Measurements from ENCODE around the gene PPP1R2C.
A peak's percentile ranks its signal among the peaks of the same experiment; 100 is the strongest.

Gene PPP1R2C
- 0 to 6.5 reads per million in 2 donors for total RNA-seq

- DNase-seq, result peak in 1 of 5 experiments; percentile 61
These were observed at the start of gene PPP1R2C for GRCh38 chrX:42778096-42778495. Gene PPP1R2C (minus strand): TSS chrX:42778163. CDS start chrX:42778079, 84 bp downstream.

- no peak for DNase-seq
These were observed 47.2 kb upstream of the PPP1R2C start for GRCh38 chrX:42825201-42825600.

GRCh38 chrX:42824541-42824940, 46.6 kb upstream of the PPP1R2C start:
- DNase-seq, result no peak

GRCh38 chrX:42823443-42823842, 45.5 kb upstream of the PPP1R2C start:
- DNase-seq, result no peak

DNA sequence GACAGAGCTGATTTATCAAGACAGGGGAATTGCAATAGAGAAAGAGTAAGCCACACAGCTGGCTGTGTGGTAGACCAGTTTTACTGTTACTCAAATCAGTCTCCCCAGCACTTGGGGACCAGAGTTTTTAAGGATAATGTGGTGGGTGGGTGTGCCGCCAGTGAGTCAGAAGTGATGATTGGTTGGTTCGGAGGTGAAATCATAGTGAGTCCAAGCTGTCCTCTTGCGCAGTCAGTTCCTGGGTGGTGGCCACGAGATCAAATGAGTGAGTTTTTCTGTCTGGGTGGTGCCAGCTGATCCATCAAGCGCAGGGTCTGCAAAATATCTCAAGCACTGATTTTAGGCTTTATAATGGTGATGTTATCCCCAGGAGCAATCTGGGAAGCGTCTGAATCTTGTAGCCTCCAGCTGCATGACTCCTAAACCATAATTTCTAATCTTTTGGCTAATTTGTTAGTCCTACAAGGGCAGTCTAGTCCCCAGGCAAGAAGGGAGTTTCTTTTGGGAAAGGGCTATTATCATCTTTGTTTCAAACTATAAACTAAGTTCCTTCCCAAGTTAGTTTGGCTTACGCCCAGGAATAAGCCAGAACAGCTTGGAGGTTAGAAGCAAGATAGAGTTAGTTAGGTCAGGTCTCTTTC, 44.0 kb upstream of the PPP1R2C start:
- DNase-seq, result no peak

GRCh38 chrX:42818151-42818921, 40.4 kb upstream of the PPP1R2C start:
- no peak for DNase-seq

GRCh38 chrX:42809569-42809968, 31.6 kb upstream of the PPP1R2C start:
- no peak for DNase-seq

- DNase-seq, result no peak
These were observed 29.4 kb upstream of the PPP1R2C start for GRCh38 chrX:42807393-42807792.

- DNase-seq, result no peak
These were observed 26.6 kb upstream of the PPP1R2C start for GRCh38 chrX:42804524-42804923.

GRCh38 chrX:42803320-42803719, 25.4 kb upstream of the PPP1R2C start:
- no peak for DNase-seq

- DNase-seq, result no peak
These were observed 19.8 kb upstream of the PPP1R2C start for GRCh38 chrX:42797651-42798269.

DNA sequence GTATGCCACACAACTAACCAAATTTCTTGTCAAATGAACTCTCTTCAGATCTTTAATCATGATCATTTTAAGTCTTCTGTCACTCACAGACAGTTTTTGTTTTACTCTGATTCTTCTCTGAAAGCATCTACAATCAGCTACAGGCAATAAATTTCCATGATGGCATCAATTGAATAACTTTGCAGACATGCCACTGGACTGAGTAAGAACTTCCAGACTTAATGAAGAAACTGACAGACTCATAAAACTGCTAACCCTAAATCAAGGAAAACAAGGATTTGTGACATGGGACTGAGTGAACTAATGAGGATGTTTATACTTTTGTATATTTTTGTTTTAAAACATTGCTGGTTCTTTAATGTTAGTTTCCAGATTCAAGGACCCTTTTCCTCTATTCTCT, 5.5 kb upstream of the PPP1R2C start:
- DNase-seq, result no peak

DNA sequence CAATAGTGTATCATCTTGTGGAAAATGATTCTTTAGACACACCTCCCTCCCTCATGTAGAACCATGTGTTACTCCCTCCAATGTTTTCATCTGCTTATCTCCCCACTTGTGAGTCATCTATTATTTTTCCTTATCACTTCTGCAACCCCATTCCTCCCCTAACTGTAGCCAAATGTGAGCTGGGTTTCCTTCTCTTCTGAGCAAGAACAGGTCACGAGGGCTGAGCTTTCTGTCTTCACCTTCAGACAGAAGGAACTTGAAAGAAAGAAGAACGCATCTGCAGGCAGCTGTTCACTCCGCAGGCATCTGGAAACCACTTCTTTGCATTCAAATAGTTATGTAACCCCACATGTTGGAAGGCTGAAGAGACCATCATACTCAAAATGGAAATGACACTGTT, 1.8 kb downstream of the PPP1R2C start:
- DNase-seq, result no peak

DNA sequence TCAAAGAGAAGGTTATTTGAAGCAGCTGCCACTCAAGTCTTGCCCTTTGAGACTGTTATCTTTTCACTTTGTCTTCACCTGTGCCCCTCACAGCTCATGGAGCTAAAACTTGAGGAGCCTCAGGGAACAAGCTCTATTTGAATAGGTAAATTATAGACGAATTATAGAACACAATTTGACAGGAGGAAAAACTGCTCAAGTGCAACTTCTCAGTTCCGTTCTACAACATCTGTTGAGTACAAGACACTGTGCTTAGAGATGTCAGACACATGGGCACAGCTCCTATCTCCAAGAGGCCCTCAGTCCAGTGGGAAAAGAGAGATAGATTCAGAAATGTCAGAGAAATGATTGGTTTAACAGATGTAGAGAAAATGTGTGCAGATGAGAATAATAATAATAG, 5.1 kb downstream of the PPP1R2C start:
- no peak for DNase-seq

- no peak for DNase-seq
These were observed 6.2 kb downstream of the PPP1R2C start for GRCh38 chrX:42771506-42772335.

- DNase-seq, result no peak
These were observed 7.4 kb downstream of the PPP1R2C start for GRCh38 chrX:42770566-42770965.

DNA sequence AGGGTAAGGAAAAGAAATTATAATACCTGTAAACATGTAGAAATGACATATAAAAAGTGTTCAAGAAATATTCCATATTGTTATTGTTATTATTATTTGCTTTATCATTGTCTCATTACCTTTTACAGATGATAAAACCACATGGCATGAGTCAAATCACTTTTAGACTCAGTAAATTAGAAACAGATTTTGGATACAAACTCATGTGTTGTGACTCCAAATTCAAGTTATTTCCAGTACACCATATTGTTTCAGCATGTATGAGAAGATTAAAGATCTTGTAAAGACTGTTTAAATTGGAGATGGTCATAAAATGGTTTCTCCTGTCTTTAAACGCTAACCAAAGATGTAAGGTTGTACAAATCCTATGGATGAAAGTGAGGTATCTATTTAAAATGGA, 18.1 kb downstream of the PPP1R2C start:
- DNase-seq, result no peak

DNA sequence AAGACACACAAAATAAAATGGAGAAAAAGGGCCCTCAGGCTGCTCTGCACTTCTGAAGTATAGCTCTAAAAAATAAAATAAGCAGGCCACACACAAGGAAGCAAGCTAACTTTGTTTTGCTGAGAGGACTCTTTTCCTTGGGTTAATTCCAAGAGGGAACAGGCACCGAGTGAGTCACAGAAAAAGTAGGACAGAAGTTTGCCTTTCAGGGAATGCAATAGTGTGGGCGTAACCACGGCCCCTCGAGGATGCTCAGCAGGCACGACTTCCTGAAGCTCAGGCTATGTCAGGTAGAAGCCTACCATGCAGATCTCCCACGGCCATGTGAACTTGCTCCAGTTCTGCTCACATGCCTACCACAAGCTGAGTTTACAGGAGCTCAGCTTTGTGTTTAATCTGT, 22.1 kb downstream of the PPP1R2C start:
- no peak for DNase-seq

DNA sequence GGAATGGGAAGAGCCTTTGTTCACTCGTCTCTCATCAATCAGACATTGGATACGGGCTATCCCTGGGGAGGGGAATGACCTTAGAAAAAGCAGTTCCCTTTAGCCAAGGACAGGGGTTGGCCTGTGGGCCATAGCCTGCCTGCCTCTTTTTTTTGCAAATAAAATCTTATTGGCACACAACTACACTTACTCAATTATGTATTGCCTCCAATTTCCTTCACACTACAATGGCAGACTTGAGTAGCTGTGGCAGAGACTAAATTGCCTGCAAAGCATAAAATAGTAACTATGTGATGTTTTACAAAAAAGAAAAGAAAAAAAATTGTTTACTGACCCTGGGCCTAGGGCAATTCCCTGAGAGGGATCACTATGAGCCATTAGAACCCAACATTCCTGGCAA, 23.4 kb downstream of the PPP1R2C start:
- DNase-seq, result no peak

- no peak for DNase-seq
These were observed 23.8 kb downstream of the PPP1R2C start for GRCh38 chrX:42754115-42754514.

- no peak for DNase-seq
These were observed 25.2 kb downstream of the PPP1R2C start for GRCh38 chrX:42752730-42753129.

DNA sequence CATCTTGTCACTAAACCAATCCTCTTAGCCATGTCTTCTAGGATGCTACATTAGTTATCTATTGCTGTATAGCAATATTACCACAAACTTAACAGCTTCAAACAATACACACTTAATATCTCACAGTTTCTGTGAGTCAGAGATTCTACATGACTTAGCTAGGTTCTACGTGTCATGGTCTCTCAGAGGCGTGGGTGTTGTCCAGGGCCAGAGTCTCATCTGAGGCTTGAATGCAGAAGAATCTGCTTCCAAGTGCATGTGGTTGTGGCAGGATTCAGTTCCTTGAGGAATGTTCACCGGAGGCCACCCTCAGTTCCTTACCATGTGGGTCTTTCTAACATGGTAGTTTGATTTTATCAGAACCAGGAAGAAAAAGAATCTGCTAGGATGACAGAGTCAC, 26.4 kb downstream of the PPP1R2C start:
- no peak for DNase-seq
